ENCODE data around the gene TPM2. TPM values are rescaled to one million over a fixed set of nuclear protein-coding genes. Genes with fewer than 3 reads are reported as not detected.
A peak's percentile ranks its signal among the peaks of the same experiment; 100 is the strongest.

TPM2 gene
- total RNA-seq, 1 donor from 2014 or later: 221 TPM

DNA sequence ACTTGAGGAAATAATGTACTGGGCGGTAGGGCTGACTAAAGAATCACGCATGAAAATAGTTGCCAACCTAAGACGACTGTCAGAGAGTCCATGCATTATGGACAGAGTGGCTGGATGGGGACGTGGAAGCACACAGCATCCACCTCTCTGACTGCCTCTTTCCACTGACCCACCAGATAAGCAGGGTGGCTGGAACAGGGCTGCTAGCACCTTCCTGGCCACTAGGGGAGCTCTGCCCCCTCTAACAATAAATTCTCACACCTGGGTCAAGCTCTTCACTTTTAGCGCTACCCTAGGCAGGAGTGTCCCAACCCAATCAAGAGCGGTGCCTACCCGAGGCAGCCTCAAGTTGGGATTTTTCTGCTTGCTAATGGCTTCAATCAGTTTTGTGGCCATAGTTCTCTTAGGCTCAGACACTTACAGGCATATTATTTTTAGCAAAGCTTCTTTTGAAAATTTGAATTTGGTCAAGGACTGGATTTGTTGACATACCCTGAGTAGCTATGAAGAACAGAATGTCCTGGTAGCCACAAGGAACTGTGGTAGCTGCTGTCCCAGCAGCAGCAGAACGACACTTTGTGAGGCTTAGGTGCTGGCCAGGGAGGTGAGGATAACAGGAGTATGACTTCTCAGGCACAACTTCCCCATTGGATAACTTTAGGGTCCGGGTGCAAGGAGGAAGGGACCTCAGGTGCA, 6.9 kb upstream of the TPM2 start:
- no peak for DNase-seq (ENCODE audit: low read depth, low spot score)

DNA sequence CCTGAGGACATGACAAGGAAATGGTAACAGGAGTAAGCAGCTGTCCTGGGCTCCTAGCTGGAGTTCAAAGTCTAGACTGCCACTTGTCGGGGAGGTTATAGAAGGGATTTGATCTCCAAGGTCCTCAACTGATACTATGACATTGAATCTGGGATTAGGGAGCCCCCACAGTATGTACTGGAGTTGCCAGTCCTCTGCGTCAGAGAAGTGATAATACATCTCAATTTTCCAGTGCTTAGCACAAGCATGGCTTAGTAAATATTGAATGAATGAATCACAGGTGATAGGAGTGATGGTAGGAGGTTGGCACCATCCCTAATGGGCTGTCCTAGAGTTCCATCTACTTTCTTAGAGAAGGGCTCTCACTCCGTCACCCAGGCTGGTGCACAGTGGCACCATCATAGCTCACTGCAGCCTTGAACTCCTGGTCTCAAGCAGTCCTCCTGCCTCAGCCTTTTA, 6.2 kb upstream of the TPM2 start:
- DNase-seq (ENCODE audit: low read depth, low spot score): no peak

DNA sequence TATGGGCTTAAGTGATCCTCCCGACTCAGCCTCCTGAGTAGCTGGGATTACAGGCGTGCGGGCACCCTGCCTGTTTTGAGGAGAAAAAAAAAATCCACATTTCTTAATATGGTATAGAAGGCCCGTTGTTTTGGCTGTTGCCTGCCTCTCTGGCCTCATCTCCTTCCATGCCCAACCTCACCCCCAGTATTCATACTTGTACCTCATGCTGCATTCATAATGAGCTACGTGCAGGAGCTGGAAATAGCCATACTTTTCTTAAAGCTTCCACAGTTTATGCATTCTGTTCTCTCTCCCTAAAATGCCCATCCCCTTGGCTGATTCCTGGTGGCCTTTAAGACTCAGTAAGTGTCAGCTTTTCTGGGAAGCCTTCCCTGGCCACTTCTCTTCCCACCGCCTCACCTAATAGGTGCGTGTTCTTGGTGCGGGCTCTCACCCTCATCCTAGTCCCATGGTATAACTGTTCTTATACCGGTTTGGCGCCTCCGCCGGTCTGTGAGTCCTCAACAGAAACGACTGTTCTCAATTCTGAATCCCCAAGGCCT, 2.1 kb upstream of the TPM2 start:
- no peak for DNase-seq (ENCODE audit: low read depth, low spot score)

DNA sequence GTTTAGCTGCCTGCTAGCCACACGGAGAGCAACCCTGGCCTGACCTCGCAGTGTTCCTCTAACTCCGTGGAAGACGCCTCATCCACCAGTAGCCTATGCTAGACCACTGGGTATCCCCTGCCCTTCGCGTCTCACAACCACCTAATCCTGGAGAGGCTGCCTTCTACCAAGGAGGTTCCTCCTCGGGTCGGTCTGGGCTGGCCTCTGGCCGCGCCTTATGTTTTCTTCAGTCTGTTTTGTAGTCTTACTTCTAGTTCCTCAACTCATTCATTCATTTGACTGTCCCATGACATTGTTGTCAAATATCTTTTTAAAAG, 1.6 kb upstream of the TPM2 start:
- no peak for DNase-seq (ENCODE audit: low read depth, low spot score)

DNA sequence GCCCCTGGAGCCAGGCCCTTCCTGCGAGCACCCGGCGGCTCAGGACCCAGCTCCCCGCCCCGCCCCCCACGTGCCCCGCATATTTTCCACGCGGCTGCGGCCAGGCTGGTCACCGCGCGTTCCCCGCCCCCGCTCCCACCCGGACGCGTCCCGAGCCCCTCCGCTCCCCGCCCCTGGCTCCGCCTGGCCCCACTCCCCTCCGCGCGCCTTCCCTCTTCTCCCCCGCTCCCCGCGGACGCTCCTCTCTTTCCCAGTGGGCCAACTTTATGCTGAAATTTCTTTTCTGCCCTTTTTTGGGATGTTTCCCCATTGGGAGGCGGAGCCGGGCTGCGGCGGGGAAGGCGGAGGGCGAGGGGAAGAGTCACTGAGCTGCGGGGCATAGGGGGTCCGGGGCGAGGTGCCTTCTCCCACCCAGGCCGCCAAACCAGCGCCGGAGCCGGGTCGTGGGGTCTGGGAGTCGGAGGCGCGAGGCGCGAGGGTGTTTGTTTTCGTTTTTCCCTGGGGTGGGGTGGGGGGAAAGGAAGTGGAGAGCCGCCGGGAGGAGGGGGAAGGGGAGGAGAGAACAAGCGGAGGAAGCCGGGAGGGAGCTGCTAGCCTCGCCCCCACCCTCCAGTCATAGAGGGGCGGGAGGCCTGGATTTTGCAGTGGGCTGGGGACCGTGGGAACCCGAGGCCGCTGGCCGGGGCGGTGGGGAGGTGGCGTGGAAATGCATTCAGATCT, 1.0 kb upstream of the TPM2 start:
- peak; percentile 33 for DNase-seq (ENCODE audit: low read depth, low spot score)

DNA sequence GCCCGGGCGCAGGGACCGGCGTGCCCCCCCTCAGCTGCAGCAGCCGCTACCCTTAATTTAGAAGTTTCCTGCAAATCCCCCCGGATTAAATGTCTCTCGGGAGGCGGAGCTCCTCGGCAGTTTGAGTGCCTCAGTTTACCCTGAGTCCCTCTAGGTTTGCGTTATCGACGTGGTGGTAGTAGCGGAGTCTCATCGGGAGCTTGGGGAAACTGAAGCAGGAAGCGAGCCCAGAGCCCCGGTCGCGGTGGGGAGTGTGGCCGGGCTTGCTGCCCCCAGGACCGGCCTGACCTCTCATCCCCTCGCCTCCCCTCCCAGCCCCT, 529 bp upstream of the TPM2 start:
- DNase-seq (ENCODE audit: low read depth, low spot score): no peak

DNA sequence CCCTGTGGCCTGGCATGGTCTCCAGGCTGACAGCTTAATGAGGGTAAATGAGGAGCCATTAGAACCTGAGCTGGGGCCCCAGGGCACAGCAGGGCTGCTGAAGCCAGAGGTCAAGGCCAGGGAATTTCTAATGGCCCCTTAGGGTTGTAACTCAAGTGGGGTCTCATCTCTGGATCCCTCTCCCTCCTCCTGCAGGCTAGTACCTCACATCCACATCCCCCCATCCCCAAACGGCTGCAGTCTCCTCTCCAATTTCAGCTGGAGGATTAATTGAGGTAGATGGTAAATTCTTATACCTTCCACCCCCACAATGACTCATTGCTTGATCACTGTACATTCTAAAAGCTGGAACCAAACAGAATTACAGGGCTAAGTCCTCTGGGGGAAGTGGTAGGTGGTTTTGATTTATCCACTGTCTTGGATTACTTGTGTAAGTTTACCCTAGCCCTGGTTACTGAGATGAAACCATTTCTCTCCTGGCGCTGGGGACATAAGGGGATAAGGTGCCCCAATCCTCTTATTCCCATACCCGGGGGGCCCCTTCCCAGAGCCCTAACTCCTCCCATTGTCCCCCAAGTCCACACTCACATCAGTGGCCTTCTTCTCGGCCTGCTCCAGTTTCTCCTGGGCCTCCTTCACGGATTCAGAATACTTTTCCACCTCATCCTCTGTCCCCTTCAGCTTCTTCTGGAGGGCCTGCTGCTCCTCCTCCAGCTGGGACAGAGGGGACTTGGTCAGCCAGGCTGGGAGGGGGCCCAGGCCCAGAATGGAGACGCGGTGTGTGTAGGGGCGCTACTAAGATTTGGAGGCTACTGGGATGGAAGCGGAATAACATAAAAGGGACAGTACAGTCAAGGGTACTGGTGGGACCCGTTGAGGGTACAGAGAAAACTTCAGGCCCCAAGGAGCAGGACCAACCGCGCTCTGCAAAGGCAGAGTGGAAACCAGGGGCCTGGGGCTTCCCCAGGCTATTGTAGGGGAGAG, 875 bp downstream of the TPM2 start:
- no peak for DNase-seq (ENCODE audit: low read depth, low spot score)

DNA sequence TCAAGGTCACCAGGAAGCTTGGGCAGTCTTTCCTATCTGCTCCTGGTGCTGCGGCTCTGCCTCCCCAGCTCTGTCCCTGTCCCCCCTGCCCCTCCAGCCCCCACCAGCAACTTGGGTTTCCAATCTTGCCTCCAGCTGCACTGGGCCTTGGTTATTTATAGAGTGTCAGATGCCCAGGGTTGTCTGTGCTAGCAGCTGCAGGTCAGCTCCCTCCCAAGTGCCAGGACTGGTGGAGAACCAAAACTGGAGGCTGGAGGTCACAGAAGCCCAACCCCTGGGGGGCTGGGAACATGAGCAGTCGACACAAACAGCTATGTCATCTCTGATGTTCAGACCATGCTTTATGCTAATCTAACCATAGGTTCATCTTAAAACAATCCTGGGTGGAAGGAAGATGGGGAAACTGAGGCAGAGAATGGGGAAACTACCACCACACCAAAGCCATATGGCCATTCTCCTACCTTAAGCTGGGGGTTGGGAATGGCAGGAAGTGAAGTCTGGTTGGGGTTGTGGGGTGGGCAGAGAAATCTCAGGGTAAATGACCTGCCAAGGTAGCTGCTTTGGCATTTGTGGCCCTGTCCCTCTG, 1.7 kb downstream of the TPM2 start:
- DNase-seq (ENCODE audit: low read depth, low spot score): no peak

DNA sequence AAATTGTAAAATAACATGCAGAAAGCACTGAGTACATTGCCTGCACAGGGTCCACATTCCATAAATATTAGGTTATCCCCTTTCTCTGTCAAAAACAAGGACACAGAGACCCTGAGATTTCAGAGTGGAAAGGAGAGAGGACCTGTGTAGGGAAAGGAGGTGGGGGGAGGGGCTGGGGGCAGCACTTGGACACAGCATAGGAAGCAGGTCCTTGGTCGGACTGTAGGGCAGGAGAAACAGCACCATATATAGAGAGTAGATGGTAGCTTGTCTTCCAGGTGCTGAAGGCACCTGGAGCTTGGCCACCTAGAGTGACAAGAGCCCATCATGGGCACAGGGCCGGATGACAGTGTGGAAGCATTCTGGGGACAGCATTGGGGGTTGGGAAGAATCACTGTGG, 2.4 kb downstream of the TPM2 start:
- no peak for DNase-seq (ENCODE audit: low read depth, low spot score)

DNA sequence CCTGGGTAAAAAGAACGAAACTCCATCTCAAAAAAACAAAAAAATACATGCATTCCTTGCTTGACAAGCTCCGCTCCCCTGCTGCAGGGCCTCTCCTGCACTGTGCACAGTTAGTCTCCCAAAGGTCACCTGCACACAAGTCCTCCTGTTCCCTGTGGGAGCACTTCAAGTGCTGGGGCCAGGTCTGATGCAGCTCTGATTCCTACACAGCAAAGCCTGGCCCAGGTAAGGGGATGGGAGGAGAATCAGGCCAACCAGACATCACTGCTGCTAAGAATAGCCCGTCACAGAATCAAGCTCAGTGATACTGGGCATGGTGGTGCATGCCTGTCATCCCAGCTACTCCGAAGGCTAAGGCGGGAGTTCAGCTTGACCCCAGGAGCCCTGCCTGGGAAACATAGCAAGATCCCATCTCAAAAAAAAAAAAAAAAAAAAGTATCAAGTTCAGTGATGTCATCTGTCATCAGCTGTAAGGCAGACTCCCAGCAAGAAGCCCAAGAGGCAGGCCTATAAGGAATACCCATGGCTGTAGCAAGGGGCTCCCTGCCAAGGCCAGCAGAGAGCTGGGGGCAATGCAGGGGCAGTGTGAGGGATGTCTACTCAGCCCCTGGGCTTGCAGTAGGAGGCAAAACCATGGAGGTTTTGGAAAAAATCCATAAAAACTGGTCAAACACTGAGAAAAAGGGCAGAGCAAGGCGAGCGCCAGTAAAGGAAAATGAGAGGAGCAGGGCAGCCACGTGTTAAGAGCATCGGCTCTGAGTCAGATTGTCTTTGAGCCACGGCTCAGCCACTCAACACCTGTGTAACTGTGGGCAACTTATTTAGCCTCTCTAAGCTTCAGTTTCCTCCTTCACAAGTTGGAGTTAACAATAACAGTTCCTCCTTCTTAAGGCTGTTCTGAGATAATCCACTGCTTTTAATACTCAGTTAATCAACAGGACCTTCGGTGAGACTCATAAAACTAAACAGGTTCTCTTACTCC, 3.2 kb downstream of the TPM2 start:
- DNase-seq (ENCODE audit: low read depth, low spot score): no peak

DNA sequence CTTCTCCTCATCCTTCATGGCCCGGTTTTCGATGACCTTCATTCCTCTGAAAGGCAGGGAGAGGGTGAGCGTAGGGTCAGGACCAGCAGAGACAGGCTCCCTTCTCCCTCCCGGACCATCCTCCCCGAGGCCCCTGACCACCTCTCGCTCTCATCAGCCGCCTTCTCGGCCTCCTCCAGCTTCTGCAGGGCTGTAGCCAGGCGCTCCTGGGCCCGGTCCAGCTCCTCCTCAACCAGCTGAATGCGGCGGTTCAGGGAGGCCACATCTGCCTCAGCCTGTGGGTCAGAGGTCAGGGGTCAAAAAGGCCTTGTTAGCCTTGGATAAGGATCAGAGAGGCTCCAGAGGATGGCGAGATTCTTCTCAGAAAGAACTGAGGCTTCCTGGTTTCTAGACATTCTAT, 4.2 kb downstream of the TPM2 start:
- no peak for DNase-seq (ENCODE audit: low read depth, low spot score)

DNA sequence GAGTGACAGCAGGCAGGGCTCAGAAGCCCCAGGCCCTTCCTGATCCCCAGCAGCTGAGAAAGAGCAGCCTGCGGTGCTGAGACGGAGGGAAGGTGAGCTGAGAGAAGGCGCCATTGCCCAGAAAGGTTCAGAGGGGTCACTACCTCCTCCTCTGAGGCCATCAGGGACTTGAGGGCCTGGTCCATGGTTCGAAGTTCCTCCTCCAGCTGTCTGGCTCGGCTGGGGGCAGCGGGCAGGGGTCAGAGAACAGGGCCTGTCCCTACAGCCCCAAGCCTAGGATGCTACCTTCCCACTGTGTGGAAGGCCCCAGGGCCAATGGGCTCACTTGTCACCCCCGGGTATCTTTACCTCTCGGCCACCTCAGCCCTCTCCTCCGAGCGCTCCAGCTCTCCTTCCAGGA, 4.8 kb downstream of the TPM2 start:
- DNase-seq (ENCODE audit: low read depth, low spot score): no peak

DNA sequence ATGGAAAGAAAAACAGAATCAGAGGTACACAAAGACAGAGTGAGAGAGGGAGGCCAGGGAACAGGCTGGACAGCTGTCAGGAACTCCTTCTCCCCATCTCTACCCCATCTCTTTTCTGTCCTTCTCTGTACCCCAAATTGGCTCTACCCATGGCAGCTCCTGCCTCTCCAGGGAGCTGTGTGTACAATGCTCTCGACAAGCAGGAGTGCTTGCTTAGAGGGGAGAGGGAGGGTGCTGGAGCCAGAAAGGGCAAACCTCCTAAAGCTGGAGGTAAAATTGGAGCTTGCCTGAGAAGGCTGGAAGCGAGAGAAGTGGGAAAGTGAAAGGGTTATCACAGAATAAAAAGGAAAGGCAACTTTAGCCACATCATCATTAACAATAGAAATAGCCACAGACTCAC, 6.4 kb downstream of the TPM2 start:
- DNase-seq (ENCODE audit: low read depth, low spot score): no peak

DNA sequence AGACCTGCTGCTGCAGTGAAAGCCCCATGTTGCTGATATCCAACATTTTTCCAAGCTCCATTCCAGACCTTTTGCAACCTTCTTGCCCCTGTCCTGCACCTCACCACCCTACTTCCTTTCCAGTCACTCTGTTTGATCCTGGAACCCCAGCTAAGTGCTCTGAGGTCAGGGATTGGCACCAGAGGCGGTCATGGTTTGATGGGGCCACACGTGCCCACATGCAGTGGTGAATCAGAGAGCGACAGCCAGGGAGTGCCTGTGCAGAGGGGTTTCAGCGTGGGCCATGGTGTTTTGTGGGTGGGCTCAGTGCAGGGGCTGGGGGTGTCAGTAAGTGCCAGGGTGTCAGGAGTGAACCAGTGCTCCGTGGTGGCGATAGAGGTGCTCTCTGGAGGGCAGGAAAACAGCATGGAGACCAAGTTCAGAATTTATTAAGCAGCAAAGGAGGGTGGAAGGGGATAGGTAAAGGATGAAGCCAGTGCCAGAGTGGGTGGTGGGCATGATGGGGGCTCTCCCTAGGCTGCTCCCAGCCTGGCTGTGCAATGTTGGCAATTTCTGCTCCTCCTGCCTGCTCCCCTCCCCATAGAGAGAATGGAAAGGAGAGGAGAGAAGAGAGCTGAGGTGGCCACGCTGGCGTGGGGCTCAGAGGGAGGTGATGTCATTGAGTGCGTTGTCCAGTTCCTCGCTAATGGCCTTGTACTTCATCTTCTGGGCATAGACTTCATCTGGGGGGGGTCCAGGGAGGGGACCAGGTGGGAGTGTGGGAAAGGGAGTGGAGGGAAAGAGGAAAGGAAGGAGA, 7.0 kb downstream of the TPM2 start:
- no peak for DNase-seq (ENCODE audit: low read depth, low spot score)

DNA sequence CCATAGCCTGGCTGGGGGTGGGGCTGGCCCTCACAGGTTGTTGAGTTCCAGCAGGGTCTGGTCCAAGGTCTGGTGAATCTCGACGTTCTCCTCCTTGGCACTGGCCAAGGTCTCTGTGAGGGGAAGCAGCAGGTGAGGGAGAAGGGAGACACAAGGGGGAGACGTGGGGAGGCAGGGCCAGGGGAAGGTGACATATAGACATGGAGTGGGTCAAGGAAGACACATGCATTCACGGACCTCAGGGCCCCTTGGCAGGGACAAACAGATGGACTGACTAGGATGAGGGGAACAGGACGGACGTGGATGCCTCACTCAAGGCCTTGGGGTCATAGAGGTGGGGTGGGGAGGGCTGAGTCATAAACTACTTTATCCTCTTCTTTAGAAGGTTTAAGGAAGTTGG, 7.7 kb downstream of the TPM2 start:
- no peak for DNase-seq (ENCODE audit: low read depth, low spot score)

DNA sequence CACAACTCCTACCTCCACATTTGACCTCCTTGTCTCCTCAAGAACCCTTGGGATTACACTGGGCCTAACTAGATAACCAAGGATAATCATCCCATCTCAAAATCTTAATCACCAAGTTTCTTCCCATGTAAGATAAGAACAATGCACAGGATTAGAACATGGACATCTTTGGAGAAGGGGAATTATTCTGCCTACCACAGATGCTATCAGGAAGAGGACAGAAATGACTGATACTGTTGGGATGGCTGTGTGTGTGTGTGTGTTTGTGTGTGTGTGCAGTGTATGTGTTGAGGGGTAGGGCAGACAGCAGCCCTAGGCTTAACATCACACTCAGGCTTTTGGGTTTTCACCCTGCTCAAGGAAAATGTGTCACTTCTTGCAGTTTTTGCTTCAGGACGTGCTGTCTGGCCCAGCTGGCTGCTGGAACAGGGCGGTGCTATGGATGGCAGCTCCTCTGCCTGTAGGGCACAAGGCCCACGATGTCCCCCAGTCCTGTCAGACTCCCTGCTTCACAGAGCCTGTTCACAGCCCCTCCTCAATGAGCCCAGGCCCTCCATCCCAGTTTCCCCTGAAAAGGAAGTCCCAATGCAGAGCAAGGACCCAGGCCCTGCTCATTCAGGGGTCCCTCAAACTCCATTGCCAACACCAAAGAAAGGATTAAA, 8.3 kb downstream of the TPM2 start:
- no peak for DNase-seq (ENCODE audit: low read depth, low spot score)

DNA sequence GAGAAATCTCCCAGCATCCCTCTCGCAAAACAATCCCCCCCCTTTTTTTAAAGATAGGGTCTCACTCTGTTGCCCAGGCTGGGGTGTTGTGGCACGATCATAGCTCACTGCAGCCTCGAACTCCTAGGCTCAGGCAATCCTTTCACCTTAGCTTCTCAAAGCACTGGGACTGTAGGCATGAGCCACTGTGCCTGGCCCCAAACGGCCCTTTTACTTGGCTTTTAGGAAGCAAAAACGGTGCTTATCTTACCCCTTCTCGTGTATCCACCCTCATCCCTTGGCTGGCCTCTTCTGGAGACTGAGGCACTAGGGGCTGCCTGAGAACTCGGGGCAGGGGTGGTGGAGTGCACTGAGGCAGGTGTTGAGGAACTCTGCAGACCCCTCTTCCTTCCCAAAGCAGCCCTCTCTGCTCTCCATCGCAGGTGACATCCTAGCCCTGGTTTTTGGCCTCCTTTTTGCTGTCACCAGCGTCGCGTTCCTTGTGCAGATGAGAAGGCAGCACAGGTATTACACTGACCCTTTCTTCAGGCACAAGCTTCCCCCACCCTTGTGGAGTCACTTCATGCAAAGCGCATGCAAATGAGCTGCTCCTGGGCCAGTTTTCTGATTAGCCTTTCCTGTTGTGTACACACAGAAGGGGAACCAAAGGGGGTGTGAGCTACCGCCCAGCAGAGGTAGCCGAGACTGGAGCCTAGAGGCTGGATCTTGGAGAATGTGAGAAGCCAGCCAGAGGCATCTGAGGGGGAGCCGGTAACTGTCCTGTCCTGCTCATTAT, 9.2 kb downstream of the TPM2 start:
- no peak for DNase-seq (ENCODE audit: low read depth, low spot score)

DNA sequence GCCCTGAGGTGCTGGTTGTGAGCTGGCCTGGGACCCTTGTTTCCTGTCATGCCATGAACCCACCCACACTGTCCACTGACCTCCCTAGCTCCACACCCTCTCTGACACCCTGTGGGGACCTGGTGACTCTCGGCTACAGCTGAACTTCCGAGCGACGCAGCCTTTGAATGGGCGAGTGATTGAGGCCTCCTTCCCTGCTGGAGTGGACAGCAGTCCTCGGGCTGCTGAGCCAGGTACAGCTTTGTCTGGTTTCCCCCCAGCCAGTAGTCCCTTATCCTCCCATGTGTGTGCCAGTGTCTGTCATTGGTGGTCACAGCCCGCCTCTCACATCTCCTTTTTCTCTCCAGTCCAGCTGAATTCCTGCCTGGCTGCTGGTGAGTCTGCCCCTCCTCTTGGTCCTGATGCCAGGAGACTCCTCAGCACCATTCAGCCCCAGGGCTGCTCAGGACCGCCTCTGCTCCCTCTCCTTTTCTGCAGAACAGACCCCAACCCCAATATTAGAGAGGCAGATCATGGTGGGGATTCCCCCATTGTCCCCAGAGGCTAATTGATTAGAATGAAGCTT, 9.9 kb downstream of the TPM2 start:
- no peak for DNase-seq (ENCODE audit: low read depth, low spot score)

All from pulmonary artery endothelial cell (primary cell).